NCI-H146 (cell line): Measurements from ENCODE around the gene GNB1L.

Experiments
- DNase-seq: peaks from one replicate; lab custom pipeline; 2025; lab: John Stamatoyannopoulos, UW

GNB1L gene, protein sequence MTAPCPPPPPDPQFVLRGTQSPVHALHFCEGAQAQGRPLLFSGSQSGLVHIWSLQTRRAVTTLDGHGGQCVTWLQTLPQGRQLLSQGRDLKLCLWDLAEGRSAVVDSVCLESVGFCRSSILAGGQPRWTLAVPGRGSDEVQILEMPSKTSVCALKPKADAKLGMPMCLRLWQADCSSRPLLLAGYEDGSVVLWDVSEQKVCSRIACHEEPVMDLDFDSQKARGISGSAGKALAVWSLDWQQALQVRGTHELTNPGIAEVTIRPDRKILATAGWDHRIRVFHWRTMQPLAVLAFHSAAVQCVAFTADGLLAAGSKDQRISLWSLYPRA

DNA sequence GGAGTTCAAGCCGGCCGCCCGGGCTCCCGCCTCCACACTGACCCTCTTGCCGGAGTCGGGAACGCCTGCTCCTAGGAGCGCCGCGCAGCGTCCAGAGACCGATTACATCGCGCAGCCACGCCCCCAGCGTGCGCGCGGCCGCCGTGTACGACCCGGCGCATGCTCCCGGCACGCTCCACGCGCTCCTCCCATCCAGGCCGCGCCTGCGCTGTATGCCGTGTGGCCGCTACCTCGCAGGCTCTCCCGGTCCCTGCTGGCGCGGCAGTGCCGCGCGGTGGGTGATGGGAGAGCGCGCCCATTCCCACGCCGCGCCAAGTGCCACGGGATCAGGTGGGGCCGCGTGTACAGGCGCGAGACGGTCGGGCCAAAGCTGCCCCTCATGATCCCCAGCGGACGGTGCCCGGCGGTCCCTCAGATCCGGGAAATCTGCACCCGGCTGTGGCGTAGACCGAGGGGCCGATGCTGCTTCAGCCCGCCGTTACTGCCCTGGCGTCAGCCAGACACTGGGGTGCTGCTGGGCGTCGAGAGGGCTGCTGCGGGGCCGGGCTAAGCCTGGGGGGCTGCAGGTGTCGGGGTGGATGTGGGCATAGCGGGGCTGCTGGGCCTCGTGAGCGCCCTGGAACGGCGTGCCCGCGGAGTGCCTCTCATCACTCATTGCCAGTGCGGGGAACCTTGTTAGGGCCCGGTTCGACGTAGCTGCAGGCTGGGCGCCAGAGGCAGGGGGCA lies at the start of gene GNB1L, which contains the start of gene RTL10:
TSS of gene GNB1L (minus strand) at position 97 of the 726 bp plus-strand sequence. CDS start 33,519 bp downstream, outside the sequence.
TSS of gene RTL10 (minus strand) at position 97 of the 726 bp plus-strand sequence. CDS start 2,613 bp downstream, outside the sequence.
- DNase-seq = peak; percentile 91

GRCh38 chr22:19904174-19904856 lies 49.6 kb upstream of the GNB1L start:
- DNase-seq = no peak

DNA sequence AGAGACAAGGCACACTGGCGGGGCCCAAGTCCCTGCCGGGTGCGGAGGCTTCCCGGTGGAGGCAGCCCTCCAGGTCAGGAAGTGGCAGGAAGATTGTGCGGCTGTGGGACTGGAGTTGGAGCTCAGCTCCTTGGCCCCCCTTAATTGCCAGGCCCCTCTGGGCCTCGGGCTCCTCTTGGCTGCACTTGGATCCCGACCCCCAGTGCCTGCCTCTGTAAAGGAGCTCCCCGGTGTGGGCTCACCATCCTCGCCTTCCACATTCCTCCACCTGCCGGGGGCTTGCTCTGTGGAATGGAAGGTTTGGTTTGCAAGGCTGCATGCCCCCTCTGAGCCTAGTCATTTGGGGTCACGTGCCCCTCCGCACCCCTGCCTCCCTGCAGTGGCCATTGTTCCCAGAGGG lies 48.8 kb upstream of the GNB1L start:
- DNase-seq = no peak

- no peak for DNase-seq
Observed at GRCh38 chr22:19903031-19903430, 48.4 kb upstream of the GNB1L start.

- peak; percentile 3 for DNase-seq
Observed at GRCh38 chr22:19902245-19902715, 47.6 kb upstream of the GNB1L start.

- no peak for DNase-seq
Observed at GRCh38 chr22:19901577-19902244, 47.0 kb upstream of the GNB1L start.

DNA sequence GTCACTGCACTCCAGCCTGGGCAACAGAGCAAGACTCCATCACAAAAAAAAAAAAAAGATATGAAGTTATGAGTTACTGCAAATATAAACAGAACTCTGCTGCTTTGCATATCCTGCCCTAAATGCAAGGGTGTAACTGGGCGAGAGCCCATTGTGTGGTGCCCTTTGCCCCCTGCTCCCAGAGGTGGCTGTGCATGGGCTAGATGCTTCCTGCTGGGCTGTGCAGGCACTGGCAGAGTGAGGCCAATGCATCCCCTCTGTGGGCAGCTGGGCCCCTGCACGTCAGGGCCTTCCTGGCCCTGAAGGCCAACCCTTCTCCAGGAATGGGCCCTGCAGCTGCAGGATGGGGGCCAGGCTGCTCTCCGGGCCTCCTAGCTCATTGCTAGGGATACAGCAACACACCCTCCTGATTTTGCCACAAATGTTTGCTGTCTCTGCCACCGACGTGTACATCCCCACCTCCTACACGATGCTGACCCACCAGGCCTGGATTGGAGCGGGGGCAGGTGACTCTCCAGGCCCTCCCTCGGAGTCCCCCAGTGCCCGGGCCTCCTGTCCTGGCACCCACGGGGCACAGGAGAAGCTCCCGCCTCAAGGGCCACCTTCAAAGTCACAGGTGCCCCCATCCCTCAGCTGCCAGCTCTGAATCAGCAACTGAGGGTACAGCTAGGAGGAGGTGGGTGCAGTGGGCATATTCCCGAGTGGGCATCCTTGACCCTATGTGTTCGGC lies 46.2 kb upstream of the GNB1L start:
- no peak for DNase-seq

GRCh38 chr22:19898831-19899567 lies 44.3 kb upstream of the GNB1L start:
- DNase-seq = no peak

GRCh38 chr22:19898145-19898544 lies 43.5 kb upstream of the GNB1L start:
- no peak for DNase-seq

DNA sequence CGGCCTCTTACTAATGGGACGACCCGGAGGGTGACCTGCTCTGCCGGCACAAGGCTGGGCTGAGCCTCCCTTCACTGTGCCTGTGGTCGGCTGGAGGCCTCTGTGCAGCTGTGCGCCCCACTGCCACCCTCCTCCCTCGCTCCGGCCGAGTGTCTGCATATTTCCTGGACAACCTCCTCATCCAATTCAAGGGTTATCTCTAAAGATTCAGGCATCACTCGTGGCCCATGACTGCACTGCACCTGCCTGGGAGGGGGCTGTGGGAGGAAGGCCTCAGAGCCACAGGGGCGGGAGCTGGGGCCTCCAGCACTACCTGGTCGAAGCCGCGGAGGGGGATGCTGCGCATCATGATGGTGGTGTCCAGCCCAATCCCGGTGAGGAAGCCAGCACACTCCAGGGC lies 43.1 kb upstream of the GNB1L start:
- no peak for DNase-seq

DNA sequence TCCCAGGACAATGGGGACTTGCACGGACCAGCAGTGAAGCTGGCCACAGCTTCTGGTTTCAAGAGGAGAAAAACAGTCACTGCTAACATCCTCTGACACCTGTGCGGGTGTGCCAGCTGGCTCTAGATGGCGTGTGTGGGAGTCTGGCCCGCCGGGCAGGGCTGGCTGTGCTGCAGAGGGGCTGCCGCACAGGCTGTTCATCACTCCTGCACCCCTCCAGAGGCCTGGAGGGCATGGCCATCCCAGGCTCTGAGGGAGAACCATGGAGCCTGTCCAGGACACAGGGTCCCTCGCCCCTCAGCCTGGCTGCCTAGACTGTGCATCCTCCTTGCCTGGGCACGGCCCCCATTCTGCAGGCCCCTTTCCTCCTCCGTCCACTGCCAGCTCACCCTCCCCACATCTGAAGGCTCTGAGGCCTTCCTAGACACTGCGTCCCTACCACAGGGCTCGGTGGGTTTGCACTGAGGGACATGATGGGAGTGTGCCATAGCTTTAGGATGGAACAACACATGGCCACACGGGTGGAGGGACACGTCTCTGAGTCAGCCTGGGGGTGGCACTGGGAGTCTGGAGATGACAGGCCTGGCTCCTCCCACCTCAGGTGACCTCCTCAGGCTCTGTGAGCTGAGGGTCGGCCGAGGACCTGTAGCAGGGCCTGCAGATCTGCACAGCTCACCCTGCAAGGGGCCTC lies 42.1 kb upstream of the GNB1L start:
- no peak for DNase-seq

DNA sequence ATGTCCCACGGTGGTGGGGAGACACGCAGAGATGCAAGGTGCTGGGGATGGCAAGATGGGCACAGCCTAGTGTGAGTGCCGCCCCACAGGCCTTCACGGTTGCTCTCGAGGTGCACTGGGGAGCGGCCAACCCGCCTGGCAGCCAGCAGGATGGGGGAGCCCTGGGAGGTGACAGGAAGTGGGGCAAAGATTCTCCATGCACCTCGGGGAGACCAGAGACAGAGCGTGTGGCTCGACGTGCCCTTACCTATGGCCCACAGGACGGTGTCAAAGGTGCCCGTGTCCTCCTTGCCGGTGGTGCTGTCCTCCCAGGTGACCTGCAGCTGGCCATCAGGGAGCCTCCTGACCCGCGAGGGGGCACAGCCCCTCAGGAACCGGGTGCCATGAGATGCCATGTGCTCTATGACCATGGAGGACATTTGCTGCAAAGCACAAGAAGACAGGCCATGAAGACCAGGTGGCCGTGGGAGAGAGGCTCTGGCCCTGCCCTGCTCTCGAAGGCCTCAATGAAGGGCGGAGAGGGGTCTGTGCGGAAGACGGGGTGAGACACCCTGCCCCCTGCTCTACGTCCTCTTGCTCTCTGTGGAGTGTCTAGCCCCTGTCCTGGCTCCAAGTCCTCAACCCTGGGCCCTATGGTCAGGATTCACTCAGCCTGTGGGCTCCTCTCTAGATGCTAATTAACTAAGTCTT lies 40.6 kb upstream of the GNB1L start:
- no peak for DNase-seq

GRCh38 chr22:19893363-19893762 lies 38.7 kb upstream of the GNB1L start:
- no peak for DNase-seq

GRCh38 chr22:19892925-19893324 lies 38.3 kb upstream of the GNB1L start:
- DNase-seq = no peak

DNA sequence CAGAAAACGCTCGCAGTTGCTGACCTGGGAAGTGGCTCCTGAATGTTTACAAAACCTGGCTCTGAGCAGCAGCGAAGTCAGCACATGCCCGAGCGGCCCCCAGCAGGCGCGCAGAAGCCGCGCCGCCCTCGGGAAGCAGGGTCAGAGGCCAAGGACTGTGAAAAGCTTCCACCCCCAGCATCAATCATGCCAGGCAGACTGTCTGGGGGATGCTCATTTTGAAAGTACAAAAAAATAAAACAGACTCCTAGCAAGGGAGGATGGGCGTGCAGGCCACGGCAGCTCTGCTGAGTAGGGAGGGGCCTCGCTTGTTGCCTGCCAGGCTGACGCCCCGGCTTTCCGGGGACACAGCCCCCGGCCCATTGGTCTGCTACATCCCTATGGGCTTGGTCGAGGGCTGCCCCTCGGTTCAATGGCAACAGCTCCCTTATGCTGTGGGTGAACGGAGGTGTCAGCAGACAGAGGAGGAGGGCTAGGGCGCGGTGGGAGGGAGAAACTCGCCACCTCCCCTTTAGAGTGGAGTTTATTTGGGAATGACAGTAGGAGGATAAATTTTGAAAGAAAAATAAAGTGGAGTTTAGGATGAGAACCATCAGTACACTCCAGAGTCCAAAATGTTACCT lies 37.7 kb upstream of the GNB1L start:
- DNase-seq = peak; percentile 55

DNA sequence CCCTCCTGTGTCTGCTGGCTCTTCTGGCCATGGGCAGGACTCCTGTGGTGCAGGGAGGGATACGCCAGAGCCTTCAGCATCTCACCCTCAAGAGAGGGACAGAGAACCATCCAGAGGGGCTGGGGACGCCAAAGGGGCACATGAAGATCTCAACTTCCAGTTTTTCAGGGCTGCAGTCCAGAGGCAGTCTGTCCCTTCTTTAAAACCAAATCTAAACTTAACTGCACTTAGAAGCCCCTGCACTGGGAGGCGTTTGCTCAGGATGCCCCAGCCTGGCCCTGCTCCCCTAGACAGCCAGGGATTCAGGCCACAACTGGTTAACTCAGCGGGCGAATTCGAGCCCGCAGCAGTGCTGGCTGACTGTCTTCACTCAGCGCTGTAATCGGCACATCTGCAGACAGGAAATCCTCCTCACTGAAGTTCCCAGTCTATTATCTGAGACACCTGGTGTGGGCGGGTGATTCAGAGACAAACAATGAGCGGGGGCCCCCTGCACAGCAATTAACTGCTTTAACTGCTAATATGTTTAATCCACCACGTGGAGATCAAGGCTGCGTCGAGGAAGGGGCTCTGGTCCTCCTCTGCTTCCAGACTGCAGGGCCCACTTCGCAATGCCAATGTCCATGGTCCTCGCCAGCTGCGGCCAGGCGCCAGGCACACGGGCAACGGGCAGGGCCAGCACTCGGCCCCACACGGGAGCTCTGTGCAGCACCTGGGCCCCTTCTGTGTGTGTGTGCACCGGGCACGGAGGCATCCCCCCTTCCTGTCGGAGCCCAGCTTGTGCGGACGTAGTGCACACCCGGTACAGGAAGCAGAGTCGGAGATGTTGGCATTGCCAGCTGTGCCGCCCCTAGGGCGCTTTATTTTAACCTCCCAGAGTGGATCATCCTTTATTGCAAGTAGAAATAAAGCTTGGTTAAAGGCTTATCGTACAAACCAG lies 36.9 kb upstream of the GNB1L start:
- peak; percentile 94 for DNase-seq

- no peak for DNase-seq
Observed at GRCh38 chr22:19890502-19891316, 36.0 kb upstream of the GNB1L start.
